ENCODE measurements around the gene RPTOR.

The RPTOR gene

DNA sequence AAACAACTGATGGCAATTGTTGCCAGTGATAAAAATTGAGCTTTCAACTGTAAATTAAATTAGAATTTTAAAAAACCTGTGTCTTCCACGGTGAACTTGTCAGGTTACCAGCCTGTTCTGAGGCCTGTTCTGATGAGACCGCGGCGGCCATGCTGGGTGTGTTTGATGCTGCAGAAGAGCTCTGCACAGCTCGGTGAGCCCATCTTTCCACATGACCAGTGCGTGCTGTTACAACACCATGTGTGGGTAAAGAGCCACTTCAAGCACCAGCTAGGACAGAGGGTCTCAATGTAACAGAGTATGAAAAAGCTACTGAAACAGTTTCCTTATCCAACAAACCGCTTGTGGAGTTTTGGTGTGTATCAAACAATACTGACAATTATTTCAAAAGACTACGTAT lies 48.5 kb downstream of the RPTOR start:
- no peak for DNase-seq

DNA sequence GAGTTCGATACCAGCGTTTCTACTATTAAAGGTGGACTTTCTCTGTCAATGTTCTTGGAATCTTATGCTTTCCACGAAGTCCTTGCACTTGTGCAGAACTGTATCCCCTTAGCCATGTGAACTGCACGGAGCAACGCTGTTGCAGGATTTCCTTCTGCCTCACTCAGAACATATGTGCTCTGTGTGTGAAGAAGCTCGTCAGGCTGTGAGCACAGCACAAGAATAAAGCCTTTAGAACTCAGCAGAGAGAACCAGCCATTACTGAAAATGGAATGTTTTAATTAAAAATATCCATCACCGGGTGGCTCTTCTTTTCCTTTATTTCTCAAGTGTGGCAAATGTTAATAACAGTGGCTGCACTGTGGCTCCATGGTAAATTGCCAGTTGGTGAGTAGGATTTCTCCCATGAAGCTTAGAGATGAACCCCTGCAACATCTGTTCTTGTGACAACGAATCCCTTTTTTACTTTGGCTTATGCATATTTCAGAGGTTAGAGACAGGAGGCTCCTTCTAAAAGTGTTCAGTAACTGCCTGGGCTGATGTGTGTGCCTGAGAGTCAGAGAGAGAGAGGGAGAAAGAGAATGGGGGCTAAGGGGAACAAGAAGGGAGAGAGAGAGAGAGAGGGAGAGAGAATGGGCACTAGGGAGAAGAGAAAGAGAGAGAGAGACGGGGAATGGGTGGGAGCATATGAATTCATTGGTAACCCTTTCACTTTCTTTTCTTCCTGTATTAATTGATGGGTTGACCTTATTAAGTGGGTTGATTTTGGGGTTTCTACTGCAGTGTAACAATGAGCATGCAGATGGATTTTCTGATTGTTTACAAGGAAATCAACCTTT lies 50.0 kb downstream of the RPTOR start:
- DNase-seq = no peak

DNA sequence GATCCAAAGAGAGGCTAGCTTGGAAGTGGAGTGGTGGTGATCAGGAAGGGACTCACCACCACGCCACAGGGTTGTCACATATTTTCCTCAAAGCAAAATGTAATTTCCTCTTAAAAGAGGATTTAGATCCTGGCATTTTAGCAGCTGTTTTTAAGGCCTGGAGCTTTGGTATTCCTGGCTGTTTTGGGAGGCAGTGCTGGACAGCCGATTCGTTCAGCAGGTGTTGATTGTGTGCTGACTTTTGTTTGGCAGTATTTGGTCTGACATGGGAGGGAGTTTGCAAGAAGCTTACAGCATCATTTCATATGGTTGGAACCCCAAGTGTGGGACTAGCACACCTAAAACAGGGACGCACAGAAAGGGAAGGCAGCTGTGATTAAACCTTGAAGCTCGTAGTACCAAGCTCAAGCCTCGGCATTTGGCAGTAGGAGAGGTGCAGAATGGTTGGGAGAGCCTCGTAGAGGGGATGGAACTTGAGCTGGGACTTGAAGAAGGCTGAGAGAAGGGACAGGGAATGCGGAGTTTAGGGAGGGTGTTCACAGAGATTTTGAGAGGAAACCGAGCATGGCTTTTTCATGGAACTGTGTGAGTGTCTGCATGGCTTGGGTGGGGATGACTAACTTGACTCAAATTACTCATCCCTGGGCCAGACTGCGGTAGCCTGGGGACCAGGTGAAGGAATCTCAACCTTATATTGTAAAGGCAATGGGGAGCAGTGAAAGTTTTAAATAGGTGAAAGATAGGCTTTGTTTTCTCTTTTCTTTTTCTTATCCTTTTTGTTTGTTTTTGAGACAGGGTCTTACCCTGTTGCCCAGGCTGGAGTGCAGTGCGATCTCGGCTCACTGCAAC lies 52.3 kb downstream of the RPTOR start:
- no peak for DNase-seq

DNA sequence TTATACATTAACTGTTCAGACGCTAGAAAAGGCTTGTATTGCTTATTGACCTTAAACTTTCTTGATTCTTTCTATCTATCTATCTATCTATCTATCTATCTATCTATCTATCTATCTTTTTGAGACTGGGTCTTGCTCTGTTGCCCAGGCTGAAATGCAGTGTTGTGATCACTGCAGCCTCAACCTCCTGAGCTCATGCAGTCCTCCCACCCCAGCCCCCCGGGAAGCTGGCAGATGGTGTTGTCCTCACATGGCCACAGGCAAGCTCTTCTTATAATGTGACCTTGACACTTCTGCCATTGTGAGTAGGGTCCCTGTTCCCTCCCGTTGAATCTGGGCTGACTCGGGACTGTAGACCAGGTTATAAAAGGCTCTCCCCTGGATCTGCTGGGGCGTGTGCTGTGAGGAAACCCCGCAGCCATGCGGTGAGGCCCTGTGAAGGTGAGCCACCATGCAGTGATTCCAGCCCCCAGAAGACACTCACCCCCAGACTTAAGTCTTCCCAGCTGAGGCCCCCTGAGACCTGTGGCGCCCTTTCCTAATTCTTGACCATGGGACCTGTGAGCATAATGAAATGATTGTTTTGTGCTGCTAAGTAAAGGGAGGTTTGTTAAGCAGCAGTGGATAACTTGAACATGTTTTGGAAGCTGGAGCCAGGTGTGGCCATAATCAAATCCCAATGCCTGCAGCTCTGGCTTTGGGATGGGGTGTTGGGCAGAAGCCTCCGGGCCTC lies 54.3 kb downstream of the RPTOR start:
- no peak for DNase-seq

DNA sequence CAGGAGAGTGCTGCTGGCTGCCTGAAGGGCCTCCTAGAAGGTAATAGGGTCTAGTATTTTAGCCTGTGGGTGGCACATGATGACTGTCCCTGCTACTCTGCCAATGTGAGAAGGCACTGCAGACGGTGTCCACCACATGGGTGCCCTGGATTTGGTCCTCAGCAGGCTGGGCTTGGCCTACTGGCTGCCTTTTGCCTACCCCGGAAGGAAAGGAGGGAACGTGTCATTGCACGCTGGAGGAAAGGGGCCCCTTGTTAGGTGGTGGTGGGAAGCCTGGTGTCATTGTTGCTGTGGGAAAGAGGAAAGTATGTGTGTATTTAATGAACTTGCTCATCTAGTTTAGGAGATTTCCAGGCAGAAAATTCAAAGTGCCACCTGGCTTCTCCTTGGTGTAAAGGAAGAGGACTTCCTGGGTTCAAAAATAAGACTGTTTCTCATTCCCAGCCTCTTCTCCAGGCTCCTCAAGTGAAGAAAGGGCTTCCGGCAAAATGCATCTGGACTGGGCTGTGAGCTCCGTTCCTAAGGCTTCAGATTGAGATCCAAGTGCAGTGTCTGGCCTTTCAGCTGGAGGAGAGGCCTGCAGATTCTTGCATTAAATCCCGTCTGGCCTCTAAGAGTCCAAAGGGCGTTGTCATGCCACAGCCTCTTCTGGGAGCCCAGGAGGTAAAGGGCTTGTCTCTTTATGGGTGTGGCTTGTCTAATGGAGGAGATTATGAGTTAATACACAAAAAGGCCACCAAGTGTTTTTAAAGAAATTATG lies 55.1 kb downstream of the RPTOR start:
- no peak for DNase-seq

DNA sequence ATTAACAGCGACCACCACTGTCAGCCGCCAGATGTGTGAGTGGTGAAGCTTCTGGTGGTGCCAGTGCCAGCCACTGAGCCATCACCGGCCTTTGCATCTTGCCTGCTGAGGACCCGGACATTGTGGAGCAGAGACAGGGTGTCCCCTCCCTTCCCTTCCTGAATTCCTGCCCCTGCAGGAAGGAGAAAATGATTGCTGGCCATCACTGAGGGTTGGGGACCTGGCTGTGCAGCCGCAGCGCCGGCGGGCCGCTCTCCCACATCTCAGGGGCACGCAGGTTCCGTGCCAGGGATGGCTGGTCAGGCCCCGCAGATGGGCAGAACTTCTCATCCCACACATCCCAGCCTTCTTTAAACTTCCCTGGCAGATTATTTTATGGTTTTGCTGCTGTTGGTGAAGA lies 56.5 kb downstream of the RPTOR start:
- no peak for DNase-seq

DNA sequence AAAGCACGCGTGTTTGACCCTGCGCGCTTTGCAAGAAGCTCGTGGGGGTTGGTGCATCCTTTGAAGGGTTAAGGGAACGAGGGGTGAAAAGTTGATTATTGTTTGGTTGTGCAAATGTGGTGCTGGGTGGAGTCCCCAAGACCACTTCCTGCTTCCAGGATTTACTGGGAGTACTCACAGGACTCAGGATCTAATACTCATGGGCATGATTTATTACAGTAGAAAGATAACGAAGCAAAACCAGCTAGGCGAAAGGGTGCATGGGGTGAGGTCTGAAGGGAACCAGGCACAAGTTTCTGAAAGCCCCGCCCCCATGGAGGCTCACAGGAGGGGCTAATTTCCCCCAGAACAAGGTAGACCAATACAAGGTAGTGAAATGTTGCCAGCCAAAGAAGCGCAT lies 58.8 kb downstream of the RPTOR start:
- no peak for DNase-seq

DNA sequence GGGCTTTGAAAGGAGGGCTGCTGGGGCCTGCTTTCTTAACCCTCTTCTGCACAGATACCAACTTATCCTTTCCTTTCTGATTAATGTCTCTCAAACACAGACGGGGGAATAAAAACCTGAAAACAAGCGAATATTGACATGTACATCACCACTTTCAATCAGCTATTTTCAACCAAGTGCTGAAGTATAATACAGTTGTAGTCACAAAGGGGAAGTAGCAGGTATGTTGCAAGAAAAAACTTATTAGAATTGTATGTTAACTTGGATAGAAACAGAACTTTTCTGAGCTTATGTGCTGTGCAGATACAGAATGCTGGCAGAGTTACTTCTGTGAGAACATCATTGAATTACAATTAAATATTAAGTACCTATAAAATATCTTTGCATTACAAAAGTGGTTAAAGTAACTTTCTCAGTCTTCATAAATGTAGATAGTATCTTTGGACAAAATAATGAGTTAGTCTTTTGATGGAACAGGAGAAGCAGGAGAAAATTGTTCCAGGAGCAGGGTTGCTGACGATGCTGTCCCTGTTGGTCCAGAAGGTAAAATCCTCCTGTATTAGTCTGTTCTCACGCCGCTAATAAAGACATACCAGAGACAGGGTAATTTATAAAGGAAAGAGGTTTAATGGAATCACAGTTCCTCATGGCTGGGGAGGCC lies 59.5 kb downstream of the RPTOR start:
- no peak for DNase-seq

DNA sequence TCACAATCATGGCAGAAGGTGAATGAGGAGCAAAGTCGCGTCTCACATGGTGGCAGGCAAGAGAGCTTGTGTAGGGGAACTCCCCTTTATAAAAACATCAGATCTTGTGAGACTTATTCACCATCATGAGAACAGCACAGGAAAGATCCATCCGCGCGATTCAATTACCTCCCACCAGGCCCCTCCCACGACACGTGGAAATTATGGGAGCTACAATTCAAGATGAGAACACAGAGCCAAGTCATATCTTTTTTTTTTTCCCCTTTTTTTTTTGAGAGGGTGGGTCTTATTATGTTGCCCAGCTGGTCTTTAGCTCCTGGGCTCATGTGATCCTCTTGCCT lies 60.0 kb downstream of the RPTOR start:
- no peak for DNase-seq

DNA sequence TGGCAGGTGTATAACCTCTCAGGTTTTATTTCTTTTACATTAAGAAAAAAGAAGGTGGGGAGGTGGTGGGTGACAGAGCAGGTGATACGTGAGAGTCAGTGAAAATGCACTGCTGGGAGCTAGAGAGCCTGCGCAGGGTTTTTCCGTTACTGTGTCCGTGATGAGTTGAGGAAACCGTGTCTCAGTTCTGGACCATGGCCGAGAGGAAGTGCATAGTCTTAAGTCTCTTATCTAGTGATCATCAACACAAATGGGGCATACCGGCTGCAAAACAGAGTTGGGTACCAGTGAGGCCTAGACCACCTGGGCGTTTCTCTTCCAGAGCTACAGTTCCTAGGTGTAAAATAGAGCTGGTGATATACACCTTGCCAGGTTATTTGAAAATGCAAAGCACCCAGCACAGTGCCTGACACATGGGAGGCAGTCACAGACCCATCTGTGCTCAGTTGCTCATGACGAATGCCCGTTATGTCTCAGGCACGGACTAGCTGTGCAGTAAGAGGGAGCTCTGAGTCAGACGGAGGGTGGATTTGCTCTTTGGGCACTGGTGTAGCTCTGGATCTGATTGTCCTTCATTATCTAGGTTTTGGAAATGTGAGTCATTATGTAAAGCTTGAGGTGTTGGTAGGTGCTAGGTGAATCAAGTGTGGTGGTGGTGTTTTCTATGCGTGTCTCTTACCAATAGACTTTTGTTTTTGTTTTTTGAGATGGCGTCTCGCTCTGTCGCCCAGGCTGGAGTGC lies 60.9 kb downstream of the RPTOR start:
- no peak for DNase-seq

DNA sequence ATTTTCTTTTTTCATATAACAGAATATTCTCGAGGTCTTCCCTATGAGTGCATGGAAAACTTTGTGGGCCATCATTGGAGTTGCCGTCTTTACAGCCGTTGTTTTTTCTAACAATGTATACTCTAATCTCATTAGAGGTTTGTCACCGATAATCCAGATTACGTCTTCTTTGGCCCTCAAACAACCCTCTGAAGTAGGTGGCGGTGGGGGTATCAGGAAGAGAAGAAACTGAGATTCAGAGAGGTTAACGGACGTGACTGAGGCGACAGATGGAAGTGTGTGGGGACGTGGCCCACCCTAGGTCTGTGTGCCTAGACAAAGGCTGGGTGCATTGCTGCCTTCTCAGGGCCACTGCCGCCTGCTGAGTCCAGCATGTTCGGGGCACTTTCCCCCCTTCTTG lies 63.7 kb downstream of the RPTOR start:
- DNase-seq = no peak

DNA sequence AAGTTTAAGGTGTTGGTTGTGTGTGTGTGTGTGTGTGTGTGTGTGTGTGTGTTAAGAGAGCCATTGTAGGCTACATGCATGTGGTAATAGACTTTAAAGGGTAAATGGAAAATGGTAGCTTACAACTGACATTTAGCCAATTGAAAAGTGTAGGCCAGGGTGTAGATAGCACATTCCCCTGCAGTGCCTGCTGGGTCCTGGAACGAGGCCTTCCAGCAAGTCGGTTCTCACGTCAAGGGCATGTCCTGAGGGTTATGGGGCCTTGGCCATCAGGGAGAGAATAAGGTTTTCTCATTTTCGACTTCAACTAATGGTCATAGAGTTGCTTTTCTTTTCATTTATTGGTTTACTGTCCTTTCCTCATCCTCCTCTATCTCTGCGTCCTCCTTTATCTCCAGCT lies 65.1 kb downstream of the RPTOR start:
- DNase-seq = no peak

DNA sequence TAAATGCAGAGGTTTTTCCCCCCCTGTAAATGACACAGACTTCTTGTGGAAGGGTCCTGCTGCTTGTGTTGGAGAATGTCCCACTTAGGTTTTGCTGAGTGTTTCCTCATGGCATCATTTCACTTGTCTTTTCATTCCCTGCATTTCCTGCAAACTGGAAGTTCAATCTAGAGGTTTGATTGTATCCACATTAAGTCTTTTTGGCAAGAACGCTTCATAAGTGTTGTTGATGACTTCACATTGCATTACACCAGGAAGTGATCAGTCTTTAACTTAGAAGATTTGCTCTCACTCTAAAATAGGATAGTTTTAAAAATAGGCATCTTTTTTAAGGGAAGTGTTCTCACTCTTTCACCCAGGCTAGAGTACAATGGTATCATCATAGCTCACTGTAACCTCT lies 67.2 kb downstream of the RPTOR start:
- no peak for DNase-seq

DNA sequence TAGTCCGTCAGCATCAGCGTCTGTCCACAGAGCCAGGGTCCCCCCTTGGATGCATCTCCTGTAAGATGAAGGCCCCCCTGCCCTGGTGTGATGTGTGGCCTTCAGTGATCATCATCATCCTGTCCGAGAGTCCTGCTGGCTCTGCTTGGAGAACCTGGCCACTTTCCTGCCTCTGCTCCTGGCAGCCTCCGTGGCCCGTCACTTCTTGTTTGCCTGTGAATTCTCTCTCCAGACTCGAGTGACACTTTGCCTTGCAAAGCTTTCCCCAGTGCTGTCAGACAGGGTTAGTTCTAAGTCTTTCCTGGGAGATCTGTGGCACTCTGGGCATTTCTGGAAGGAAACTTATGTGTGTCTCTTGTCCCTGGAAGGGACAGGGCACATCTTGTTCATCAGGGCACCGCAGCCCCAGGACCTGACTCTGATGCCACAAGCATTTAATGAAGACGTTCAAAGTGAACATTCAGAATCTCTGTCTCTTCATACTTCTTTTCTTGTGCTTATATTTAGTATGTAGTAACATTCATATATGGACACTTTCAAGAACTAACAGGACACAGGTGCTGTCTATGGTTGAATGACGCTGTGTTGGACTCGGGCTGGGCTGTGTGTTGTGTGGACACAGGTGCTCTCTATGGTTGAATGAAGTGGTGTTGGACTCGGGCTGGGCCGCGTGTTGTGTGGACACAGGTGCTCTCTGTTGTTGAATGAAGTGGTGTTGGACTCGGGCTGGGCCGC lies 68.5 kb downstream of the RPTOR start:
- peak; percentile 20 for DNase-seq

DNA sequence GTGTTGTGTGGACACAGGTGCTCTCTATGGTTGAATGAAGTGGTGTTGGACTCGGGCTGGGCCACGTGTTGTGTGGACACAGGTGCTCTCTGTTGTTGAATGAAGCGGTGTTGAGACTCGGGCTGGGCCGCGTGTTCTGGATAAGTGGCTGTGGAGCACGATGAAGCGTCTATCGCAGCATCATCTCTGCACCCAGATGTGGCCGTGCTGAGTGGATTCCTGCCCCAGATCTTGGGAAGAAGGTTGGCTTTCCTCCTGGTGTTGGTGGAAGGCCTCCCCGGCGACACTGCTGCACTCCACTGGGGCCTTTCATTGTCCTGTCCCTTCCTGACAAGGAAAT lies 69.1 kb downstream of the RPTOR start:
- DNase-seq = peak; percentile 85

DNA sequence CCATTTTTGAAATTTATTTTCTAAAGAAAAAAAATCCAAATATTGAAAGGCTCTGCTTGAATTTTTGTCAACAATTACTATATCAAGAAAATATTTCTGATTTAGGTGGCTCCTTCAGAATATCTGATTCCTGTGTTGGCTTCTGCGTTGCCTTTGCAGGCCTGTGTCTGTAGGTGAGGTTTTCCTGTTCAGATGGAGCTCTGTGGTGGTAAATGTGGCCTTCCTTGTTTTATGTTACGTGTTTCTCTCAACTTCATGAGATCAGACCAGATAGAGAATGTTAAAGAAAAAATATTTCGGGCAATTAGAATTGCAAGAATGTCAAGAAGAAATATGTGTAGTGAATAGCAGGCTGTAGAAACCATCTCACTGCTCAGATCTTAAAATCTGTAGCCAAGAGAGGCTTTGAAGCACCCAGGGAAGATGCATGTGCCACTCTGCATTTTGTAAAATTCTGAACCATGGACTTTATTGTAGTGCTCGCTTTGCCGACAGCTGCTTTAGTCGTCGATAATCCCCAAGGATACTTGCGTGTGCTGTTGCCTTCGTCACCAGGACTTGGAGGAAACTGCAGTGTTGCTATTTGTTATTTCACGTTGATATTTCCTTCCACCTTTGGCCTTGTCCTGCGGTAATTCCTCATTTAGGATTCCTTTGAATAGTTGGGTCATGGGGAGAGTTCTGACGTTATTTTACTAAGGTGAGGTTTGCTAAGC lies 69.9 kb downstream of the RPTOR start:
- no peak for DNase-seq

DNA sequence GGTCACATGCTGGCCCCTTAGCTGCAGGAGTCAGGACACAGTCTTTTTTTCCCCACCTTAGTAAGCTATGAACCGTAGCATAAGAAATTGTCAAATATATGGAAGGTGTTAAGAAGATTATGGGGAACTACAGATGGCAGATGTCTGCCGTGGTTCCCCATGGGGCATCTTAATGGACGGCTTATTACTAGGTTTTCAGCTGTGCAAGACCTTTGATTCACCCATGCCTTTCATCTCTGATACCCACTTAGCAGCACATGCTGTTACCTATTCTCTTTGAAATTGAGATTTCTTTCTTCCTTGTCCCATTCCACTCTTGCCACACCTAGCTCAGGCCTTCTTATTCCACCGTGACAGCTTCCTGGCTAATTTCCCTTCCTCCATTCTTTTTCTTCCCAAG lies 70.7 kb downstream of the RPTOR start:
- DNase-seq = no peak

DNA sequence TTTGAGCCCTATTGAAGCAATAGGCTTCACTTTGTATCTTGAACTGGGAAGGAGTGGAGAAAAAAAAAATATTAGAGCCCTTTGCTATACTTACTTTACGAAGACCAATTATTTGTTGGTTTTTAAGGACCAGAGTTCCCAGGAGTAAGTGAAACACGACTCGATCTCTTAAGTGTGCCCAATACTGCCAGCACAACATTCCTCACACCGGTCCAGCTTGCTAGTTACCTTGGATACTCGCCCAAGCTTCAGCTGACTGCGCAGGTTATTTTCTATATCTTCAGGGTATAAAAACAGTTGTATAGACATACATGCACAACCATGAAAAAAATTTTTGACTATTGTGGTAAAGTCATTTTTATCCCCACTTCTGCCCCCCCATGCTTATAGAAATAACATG lies 72.1 kb downstream of the RPTOR start:
- DNase-seq = no peak

DNA sequence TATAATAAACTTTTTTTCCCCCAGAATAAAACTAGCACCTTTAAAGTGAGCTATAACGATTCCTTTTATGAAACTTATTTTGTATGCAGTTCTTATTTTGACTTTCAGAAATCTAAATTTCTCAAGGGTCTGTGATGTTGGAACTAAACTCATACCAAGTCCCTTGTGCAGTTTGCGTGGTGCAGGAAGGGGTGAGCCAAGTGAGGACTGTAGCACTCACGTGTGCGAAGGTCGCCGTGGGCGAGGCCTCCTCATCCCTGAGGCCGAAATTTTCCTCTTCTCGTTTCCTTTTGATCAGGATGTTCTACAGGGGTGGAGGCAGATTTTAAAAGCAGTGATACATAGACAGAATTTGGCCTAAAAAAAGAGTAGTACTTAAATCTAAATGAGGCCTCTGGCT lies 73.7 kb downstream of the RPTOR start:
- no peak for DNase-seq

DNA sequence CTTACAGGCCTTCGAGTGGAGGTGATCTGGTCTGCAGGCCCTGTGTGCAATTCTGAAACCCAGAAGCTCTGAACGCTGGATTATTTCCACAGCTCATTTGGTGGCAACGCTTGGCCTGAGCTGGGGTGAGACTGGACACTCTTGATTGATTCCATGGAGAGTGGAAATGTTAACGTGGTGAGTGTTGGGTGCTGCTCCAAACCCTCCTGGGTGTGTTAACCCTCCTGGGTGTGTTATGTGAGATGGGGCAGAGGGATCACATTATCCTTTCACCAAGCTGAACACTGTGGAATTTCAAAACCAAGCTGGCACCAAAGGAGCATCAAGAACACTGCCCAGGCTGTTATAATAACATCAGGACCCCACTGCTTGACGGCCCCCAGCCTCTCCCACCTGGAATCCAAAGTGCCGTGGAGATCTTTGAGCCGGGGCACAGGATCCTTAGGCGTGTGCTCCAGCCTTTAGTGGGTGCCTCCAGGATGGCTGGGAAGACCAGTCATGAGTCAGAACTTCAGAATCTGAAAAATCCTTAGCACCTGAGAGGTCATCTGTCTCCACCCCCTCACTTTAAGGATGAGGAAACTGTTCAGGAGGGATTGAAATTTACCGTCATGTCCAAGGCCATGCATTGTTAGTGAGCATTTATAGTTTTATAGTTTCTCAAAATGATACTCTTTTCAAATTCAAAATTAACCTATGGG lies 75.0 kb downstream of the RPTOR start:
- DNase-seq = no peak
